Measurements from ENCODE around the gene GPSM1. TPM values are rescaled to one million over a fixed set of nuclear protein-coding genes. Genes with fewer than 3 reads are reported as not detected.

The GPSM1 gene
- total RNA-seq, 1 donor from 2014 or later, result 37.1 TPM

- no peak for DNase-seq
Measured at GRCh38 chr9:136363949-136364748, 36.8 kb downstream of the GPSM1 start.

- no peak for DNase-seq
Measured at GRCh38 chr9:136364942-136365774, 37.8 kb downstream of the GPSM1 start.

- DNase-seq, result no peak
Measured at GRCh38 chr9:136365775-136366222, 38.5 kb downstream of the GPSM1 start.

- DNase-seq, result no peak
Measured at GRCh38 chr9:136366826-136367225, 39.5 kb downstream of the GPSM1 start.

- no peak for DNase-seq
Measured at GRCh38 chr9:136367296-136368145, 40.2 kb downstream of the GPSM1 start.

- DNase-seq, result no peak
Measured at GRCh38 chr9:136368190-136368589, 40.9 kb downstream of the GPSM1 start.

- no peak for DNase-seq
Measured at GRCh38 chr9:136370037-136370436, 42.7 kb downstream of the GPSM1 start.

- DNase-seq, result no peak
Measured at GRCh38 chr9:136370687-136371532, 43.6 kb downstream of the GPSM1 start.

GRCh38 chr9:136371533-136371880, 44.2 kb downstream of the GPSM1 start:
- no peak for DNase-seq

- DNase-seq, result no peak
Measured at GRCh38 chr9:136372006-136372405, 44.7 kb downstream of the GPSM1 start.

GRCh38 chr9:136372561-136373299, 45.4 kb downstream of the GPSM1 start:
- DNase-seq, result peak; percentile 35

GRCh38 chr9:136373300-136374182, 46.2 kb downstream of the GPSM1 start, which contains the start of gene CARD9:
CARD9 (minus strand) TSS chr9:136373669; CDS start chr9:136372078, 1,591 bp downstream.
- DNase-seq, result no peak

- no peak for DNase-seq
Measured at GRCh38 chr9:136374183-136374575, 46.8 kb downstream of the GPSM1 start.

- no peak for DNase-seq
Measured at GRCh38 chr9:136375096-136375495, 47.8 kb downstream of the GPSM1 start.

- DNase-seq, result no peak
Measured at GRCh38 chr9:136376457-136376856, 49.1 kb downstream of the GPSM1 start.

- DNase-seq, result no peak
Measured at GRCh38 chr9:136377341-136378169, 50.2 kb downstream of the GPSM1 start.

GRCh38 chr9:136378170-136379002, 51.0 kb downstream of the GPSM1 start:
- no peak for DNase-seq

GRCh38 chr9:136379003-136379287, 51.6 kb downstream of the GPSM1 start:
- DNase-seq, result no peak
